Measurements from ENCODE around the gene RNF151. TPM values are rescaled to one million over a fixed set of nuclear protein-coding genes. Genes with fewer than 3 reads are reported as not detected.

The RNF151 gene
- total RNA-seq, 2 experiments from 2014 or later = not detected

GRCh38 chr16:1963806-1964505 is 2.7 kb upstream of the RNF151 start:
- Mint-ChIP-seq H3K4me3 (peak overlapping the region; percentile 96), H3K4me1 (peaks cover 42% of the 10 kb centered on the region), H3K9me3 (no peaks in the 10 kb centered on the region), H3K36me3 (peaks cover 57% of the 10 kb centered on the region), H3K27ac (peak overlapping the region; percentile 89), H3K27me3 (peaks cover 24% of the 10 kb centered on the region)
- DNase-seq = no peak

GRCh38 chr16:1964506-1965395 is 1.9 kb upstream of the RNF151 start, which contains the start of gene RPS2:
RPS2 (minus strand) TSS chr16:1964826; CDS start chr16:1964625, 201 bp downstream.
- Mint-ChIP-seq H3K27ac (peak within 1 kb of the TSS; percentile 89), H3K36me3 (peaks cover 56% of the 10 kb centered on the region), H3K27me3 (peaks cover 24% of the 10 kb centered on the region), H3K4me3 (peak within 1 kb of the TSS; percentile 96), H3K4me1 (peaks cover 39% of the 10 kb centered on the region), H3K9me3 (no peaks in the 10 kb centered on the region)
- DNase-seq = peak; percentile 100

- peaks cover 49% of the 10 kb centered on the region for H3K36me3 Mint-ChIP-seq
- H3K4me3 Mint-ChIP-seq = peak overlapping the region; percentile 96
- peaks cover 20% of the 10 kb centered on the region for H3K27me3 Mint-ChIP-seq
- H3K27ac Mint-ChIP-seq = peak overlapping the region; percentile 89
- no peaks in the 10 kb centered on the region for H3K9me3 Mint-ChIP-seq
- H3K4me1 Mint-ChIP-seq = peaks cover 34% of the 10 kb centered on the region
- DNase-seq = no peak
Measured at GRCh38 chr16:1965396-1966001, 1.2 kb upstream of the RNF151 start.

- H3K4me3 Mint-ChIP-seq = no peak overlapping the region
- peaks cover 35% of the 10 kb centered on the region for H3K36me3 Mint-ChIP-seq
- H3K9me3 Mint-ChIP-seq = no peaks in the 10 kb centered on the region
- peaks cover 8% of the 10 kb centered on the region for H3K27me3 Mint-ChIP-seq
- no peak for DNase-seq
- peaks cover 25% of the 10 kb centered on the region for H3K4me1 Mint-ChIP-seq
- no peak overlapping the region for H3K27ac Mint-ChIP-seq
Measured at GRCh38 chr16:1968146-1968953, 1.7 kb downstream of the RNF151 start.

- Mint-ChIP-seq H3K9me3 (no peaks in the 10 kb centered on the region), H3K27ac (peak within 1 kb of the TSS; percentile 92), H3K4me3 (peak within 1 kb of the TSS; percentile 88), H3K36me3 (peaks cover 28% of the 10 kb centered on the region), H3K4me1 (peaks cover 17% of the 10 kb centered on the region), H3K27me3 (no peaks in the 10 kb centered on the region)
- DNase-seq = peak; percentile 98
Measured at GRCh38 chr16:1971796-1972489, 5.3 kb downstream of the RNF151 start, which contains the start of gene TBL3. TBL3 (plus strand) TSS chr16:1972053; CDS start chr16:1972165, 112 bp downstream.

- no peaks in the 10 kb centered on the region for H3K27me3 Mint-ChIP-seq
- DNase-seq = no peak
- H3K9me3 Mint-ChIP-seq = no peaks in the 10 kb centered on the region
- H3K4me3 Mint-ChIP-seq = peak overlapping the region; percentile 88
- H3K36me3 Mint-ChIP-seq = peaks cover 30% of the 10 kb centered on the region
- peak overlapping the region; percentile 92 for H3K27ac Mint-ChIP-seq
- H3K4me1 Mint-ChIP-seq = peaks cover 16% of the 10 kb centered on the region
Measured at GRCh38 chr16:1972490-1972877, 5.8 kb downstream of the RNF151 start.

GRCh38 chr16:1973461-1974156 is 7.0 kb downstream of the RNF151 start:
- H3K27me3 Mint-ChIP-seq = no peaks in the 10 kb centered on the region
- peaks cover 16% of the 10 kb centered on the region for H3K4me1 Mint-ChIP-seq
- DNase-seq = no peak
- peaks cover 36% of the 10 kb centered on the region for H3K36me3 Mint-ChIP-seq
- peak overlapping the region; percentile 88 for H3K4me3 Mint-ChIP-seq
- H3K9me3 Mint-ChIP-seq = no peaks in the 10 kb centered on the region
- no peak overlapping the region for H3K27ac Mint-ChIP-seq

- Mint-ChIP-seq H3K9me3 (no peaks in the 10 kb centered on the region), H3K4me1 (peaks cover 16% of the 10 kb centered on the region), H3K4me3 (no peak overlapping the region), H3K27ac (no peak overlapping the region), H3K36me3 (peaks cover 37% of the 10 kb centered on the region), H3K27me3 (no peaks in the 10 kb centered on the region)
- DNase-seq = no peak
Measured at GRCh38 chr16:1974157-1975070, 7.8 kb downstream of the RNF151 start.

GRCh38 chr16:1975432-1976215 is 9.0 kb downstream of the RNF151 start:
- no peak for DNase-seq
- H3K27me3 Mint-ChIP-seq = peaks cover 4% of the 10 kb centered on the region

GRCh38 chr16:1976216-1976520 is 9.5 kb downstream of the RNF151 start:
- H3K36me3 Mint-ChIP-seq = peaks cover 37% of the 10 kb centered on the region
- H3K27ac Mint-ChIP-seq = no peak overlapping the region
- H3K4me3 Mint-ChIP-seq = no peak overlapping the region
- peaks cover 9% of the 10 kb centered on the region for H3K27me3 Mint-ChIP-seq
- H3K9me3 Mint-ChIP-seq = no peaks in the 10 kb centered on the region
- no peak for DNase-seq
- peaks cover 15% of the 10 kb centered on the region for H3K4me1 Mint-ChIP-seq

More at GRCh38 chr16:1975432-1976215, 9.0 kb downstream of the RNF151 start:
- Mint-ChIP-seq H3K4me3 (no peak overlapping the region), H3K9me3 (no peaks in the 10 kb centered on the region), H3K27ac (no peak overlapping the region), H3K4me1 (peaks cover 16% of the 10 kb centered on the region), H3K36me3 (peaks cover 37% of the 10 kb centered on the region)

- H3K4me1 Mint-ChIP-seq = peaks cover 16% of the 10 kb centered on the region
- H3K27ac Mint-ChIP-seq = no peak overlapping the region
- H3K27me3 Mint-ChIP-seq = peaks cover 20% of the 10 kb centered on the region
- no peaks in the 10 kb centered on the region for H3K9me3 Mint-ChIP-seq
- no peak for DNase-seq
- H3K4me3 Mint-ChIP-seq = no peak overlapping the region
- H3K36me3 Mint-ChIP-seq = peaks cover 34% of the 10 kb centered on the region
Measured at GRCh38 chr16:1976951-1977874, 10.6 kb downstream of the RNF151 start.
